ENCODE data around the gene ZNF143. TPM values are rescaled to one million over a fixed set of nuclear protein-coding genes. Genes with fewer than 3 reads are reported as not detected.

ZNF143 gene
- total and polyA plus RNA-seq, 2 of the 4 experiments (the other 2 are of a cell fraction) = 23.8 to 49.6 TPM

DNA sequence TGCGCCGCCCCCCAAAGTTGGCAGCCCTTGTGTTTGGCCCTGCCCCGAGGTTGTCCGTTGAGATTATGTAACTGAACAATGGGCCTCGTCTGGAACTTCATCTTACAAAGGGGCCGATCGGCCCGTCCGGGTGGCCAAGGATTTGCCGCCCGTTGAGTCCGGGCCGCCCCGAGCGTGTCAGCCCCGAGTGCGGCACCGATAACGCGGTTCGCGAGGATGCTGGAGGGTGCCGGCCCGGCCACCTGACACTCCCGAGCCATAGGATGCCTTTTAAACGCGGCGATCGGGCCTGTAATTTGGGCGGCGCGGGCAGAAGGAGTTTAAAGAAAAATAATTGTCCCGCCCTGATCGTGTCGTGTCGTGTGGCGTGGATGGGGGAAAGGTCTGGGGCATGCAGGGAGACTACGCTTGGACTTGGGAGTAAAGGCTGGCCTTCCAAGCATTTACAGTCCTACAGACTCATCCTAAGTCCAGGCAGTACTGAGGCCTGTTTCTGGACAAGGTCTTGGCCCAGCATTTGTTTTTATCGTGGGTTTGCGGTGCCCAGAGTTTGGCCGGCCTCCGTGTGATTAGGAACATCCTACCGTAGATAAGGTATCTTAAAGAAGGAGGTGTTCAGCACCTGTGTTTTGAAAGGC lies 113.9 kb downstream of the ZNF143 start:
- in situ Hi-C loops (cut with MboI; ENCODE audit: low sequenced_read_pairs) (no loop called here), intact Hi-C loops (cut with micrococcal nuclease) (loop anchor here (1.0 to 5.0 kb wide), 2 partner anchors 39 to 173 kb away; no protein-coding TSS in a partner anchor), dilution Hi-C loops (cut with HindIII; ENCODE audit: low sequenced_read_pairs, unreplicated experiment) (no loop called here)
- peak overlapping the region; percentile 76 for H2BK120ac ChIP-seq (ENCODE audit: low read depth, low read length)
- peak overlapping the region; percentile 65 for H3K4me2 ChIP-seq (ENCODE audit: low read depth, low read length)
- peaks cover 3% of the 10 kb centered on the region for H4K20me1 ChIP-seq (ENCODE audit: insufficient read depth, low read length)
- H2AFZ ChIP-seq (replicated peaks; ENCODE audit: low read length, poor library complexity) = peak overlapping the region; percentile 84
- POLR2A ChIA-PET (ENCODE audit: unreplicated experiment) = interaction anchor here (0.6 kb wide), 2 partner anchors 110 to 156 kb away, joined by 3 read pairs; no protein-coding TSS in a partner anchor
- H4K5ac ChIP-seq (ENCODE audit: low read depth, low read length) = peak overlapping the region; percentile 87
- ATAC-seq (ENCODE audit: low read depth) = no peak
- BruUV-seq (replicated peaks) = no TSS peak
- H3K18ac ChIP-seq (ENCODE audit: low read depth, low read length) = peak overlapping the region; percentile 86
- peaks cover 2% of the 10 kb centered on the region; the same call in 1 of the 2 replicates for H3K36me3 ChIP-seq (ENCODE audit: control insufficient read depth, insufficient read depth, low read length)
- H2BK15ac ChIP-seq (ENCODE audit: low read depth, low read length) = peak overlapping the region; percentile 77; the same call in 2 of the 3 replicates
- peak overlapping the region; percentile 76 for H3K4me3 ChIP-seq (ENCODE audit: insufficient read depth, low read depth, low read length)
- peak; percentile 32 for DNase-seq
- H3K14ac ChIP-seq (replicated peaks; ENCODE audit: low read depth, low read length) = peak overlapping the region; percentile 92
- H4K8ac ChIP-seq (ENCODE audit: low read depth in 2 of 2, low read length in 2 of 2) = peak overlapping the region; percentile 72 to 88; a peak in 3 of 4 replicates
- CTCF ChIA-PET = interaction anchor here (1.0 to 1.7 kb wide), 2 partner anchors 40 to 68 kb away, joined by 4 to 5 read pairs; no protein-coding TSS in a partner anchor
- peaks cover 2% of the 10 kb centered on the region; the same call in 1 of the 2 replicates for H3K9me1 ChIP-seq (ENCODE audit: insufficient read depth, low read length)
- no peaks in the 10 kb centered on the region for H3K27me3 ChIP-seq (ENCODE audit: control insufficient read depth, insufficient read depth, low read length)
- peak overlapping the region; percentile 91 for H2AK9ac ChIP-seq (replicated peaks; ENCODE audit: low read depth, low read length, poor library complexity)
- H4K91ac ChIP-seq (ENCODE audit: insufficient read depth, low read depth, low read length) = peak overlapping the region; percentile 88
- H3K79me1 ChIP-seq (ENCODE audit: low read depth in 1 of 2, low read length in 2 of 2) = peaks cover 4 to 23% of the 10 kb centered on the region in 2 experiments
- peak overlapping the region; percentile 86 for H3K4ac ChIP-seq (ENCODE audit: low read depth, low read length)
- H2BK20ac ChIP-seq (ENCODE audit: low read depth, low read length) = peak overlapping the region; percentile 53
- H3K9me3 ChIP-seq (ENCODE audit: control insufficient read depth, insufficient read depth, low read length) = no peaks in the 10 kb centered on the region
- H2BK5ac ChIP-seq (ENCODE audit: low read depth, low read length, poor library complexity, severe bottlenecking) = peak overlapping the region; percentile 94
- 0% methylated on average over 1 of the region's 43 CpGs; no CpG with 5 or more reads in 1 of the 2 experiments for WGBS, 2 experiments (ENCODE audit: extremely low coverage in 2 of 2, insufficient read length in 1 of 2)
- H3K27ac ChIP-seq (ENCODE audit: insufficient read depth, low read length) = peak overlapping the region; percentile 93
- H3K56ac ChIP-seq (ENCODE audit: extremely low read depth, insufficient read depth, low read length) = peak overlapping the region; percentile 98
- H2AK5ac ChIP-seq (ENCODE audit: low read depth, low read length) = peak overlapping the region; percentile 83
- peak overlapping the region; percentile 92 for H3K23ac ChIP-seq (ENCODE audit: low read depth, low read length)
- H3K9ac ChIP-seq (ENCODE audit: low read depth, low read length) = peak overlapping the region; percentile 97
- H3K4me1 ChIP-seq (ENCODE audit: control insufficient read depth, insufficient read depth, low read length) = no peaks in the 10 kb centered on the region
- TF ChIP-seq, protein P1, sequence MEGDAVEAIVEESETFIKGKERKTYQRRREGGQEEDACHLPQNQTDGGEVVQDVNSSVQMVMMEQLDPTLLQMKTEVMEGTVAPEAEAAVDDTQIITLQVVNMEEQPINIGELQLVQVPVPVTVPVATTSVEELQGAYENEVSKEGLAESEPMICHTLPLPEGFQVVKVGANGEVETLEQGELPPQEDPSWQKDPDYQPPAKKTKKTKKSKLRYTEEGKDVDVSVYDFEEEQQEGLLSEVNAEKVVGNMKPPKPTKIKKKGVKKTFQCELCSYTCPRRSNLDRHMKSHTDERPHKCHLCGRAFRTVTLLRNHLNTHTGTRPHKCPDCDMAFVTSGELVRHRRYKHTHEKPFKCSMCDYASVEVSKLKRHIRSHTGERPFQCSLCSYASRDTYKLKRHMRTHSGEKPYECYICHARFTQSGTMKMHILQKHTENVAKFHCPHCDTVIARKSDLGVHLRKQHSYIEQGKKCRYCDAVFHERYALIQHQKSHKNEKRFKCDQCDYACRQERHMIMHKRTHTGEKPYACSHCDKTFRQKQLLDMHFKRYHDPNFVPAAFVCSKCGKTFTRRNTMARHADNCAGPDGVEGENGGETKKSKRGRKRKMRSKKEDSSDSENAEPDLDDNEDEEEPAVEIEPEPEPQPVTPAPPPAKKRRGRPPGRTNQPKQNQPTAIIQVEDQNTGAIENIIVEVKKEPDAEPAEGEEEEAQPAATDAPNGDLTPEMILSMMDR (conservative IDR thresholded peaks at IDR 0.05; ENCODE audit: low read depth, low read length) = no peak
- TF ChIP-seq BHLHE40 (IDR thresholded peaks at IDR 0.05; ENCODE audit: low read depth, low read length) (no peak), CHD1 (IDR thresholded peaks at IDR 0.05; ENCODE audit: low read depth, low read length) (no peak), CEBPB (IDR thresholded peaks at IDR 0.05; ENCODE audit: low read depth, low read length) (no peak), MAFK (IDR thresholded peaks at IDR 0.05; ENCODE audit: low read depth, low read length) (no peak), FOS (IDR thresholded peaks at IDR 0.05; ENCODE audit: low read depth, low read length) (no peak), RCOR1 (IDR thresholded peaks at IDR 0.05; ENCODE audit: insufficient replicate concordance, low read length) (no peak), RAD21 (IDR thresholded peaks at IDR 0.05; ENCODE audit: low read length) (no peak), SMC3 (IDR thresholded peaks at IDR 0.05; ENCODE audit: low read depth, low read length) (no peak), MXI1 (IDR thresholded peaks at IDR 0.05; ENCODE audit: borderline replicate concordance, low read depth, low read length) (no peak), NFE2L2 (IDR thresholded peaks at IDR 0.05; ENCODE audit: low read depth, low read length) (no peak), POLR2A (IDR thresholded peaks at IDR 0.05; ENCODE audit: low read depth, low read length) (no peak; the same call in 1 of the 2 replicates), RFX5 (IDR thresholded peaks at IDR 0.05; ENCODE audit: low read depth, low read length) (no peak)
- TF ChIP-seq, protein P2, sequence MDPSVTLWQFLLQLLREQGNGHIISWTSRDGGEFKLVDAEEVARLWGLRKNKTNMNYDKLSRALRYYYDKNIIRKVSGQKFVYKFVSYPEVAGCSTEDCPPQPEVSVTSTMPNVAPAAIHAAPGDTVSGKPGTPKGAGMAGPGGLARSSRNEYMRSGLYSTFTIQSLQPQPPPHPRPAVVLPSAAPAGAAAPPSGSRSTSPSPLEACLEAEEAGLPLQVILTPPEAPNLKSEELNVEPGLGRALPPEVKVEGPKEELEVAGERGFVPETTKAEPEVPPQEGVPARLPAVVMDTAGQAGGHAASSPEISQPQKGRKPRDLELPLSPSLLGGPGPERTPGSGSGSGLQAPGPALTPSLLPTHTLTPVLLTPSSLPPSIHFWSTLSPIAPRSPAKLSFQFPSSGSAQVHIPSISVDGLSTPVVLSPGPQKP (IDR thresholded peaks at IDR 0.05; ENCODE audit: borderline replicate concordance, low read depth, low read length) = no peak
- TF ChIP-seq, protein P3, sequence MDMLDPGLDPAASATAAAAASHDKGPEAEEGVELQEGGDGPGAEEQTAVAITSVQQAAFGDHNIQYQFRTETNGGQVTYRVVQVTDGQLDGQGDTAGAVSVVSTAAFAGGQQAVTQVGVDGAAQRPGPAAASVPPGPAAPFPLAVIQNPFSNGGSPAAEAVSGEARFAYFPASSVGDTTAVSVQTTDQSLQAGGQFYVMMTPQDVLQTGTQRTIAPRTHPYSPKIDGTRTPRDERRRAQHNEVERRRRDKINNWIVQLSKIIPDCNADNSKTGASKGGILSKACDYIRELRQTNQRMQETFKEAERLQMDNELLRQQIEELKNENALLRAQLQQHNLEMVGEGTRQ (IDR thresholded peaks at IDR 0.05; ENCODE audit: low read depth, low read length) = no peak
